NCI-H1105 (cell line): Measurements from ENCODE around the gene ID2.

Source experiments
- DNase-seq: peaks from one replicate; lab custom pipeline; 2025; lab: John Stamatoyannopoulos, UW

Gene ID2

GRCh38 chr2:8681786-8682692 lies at the start of gene ID2:
Gene ID2, plus strand, starts transcription at chr2:8682056. Its CDS starts 110 bp downstream, at chr2:8682166.
- DNase-seq, result peak; percentile 97

GRCh38 chr2:8632755-8633154 lies 49.1 kb upstream of the ID2 start:
- no peak for DNase-seq

- DNase-seq, result no peak
These were observed 48.6 kb upstream of the ID2 start for GRCh38 chr2:8633186-8633734.

GRCh38 chr2:8633735-8634313 lies 48.0 kb upstream of the ID2 start:
- DNase-seq, result no peak

GRCh38 chr2:8634466-8635172 lies 47.2 kb upstream of the ID2 start:
- no peak for DNase-seq

GRCh38 chr2:8636041-8636491 lies 45.8 kb upstream of the ID2 start:
- DNase-seq, result no peak

GRCh38 chr2:8636721-8637636 lies 44.9 kb upstream of the ID2 start:
- DNase-seq, result no peak

- no peak for DNase-seq
These were observed 43.5 kb upstream of the ID2 start for GRCh38 chr2:8638327-8638726.

- no peak for DNase-seq
These were observed 42.7 kb upstream of the ID2 start for GRCh38 chr2:8639122-8639635.

GRCh38 chr2:8640498-8640897 lies 41.4 kb upstream of the ID2 start:
- no peak for DNase-seq

GRCh38 chr2:8641301-8641965 lies 40.4 kb upstream of the ID2 start:
- no peak for DNase-seq

GRCh38 chr2:8642366-8643068 lies 39.3 kb upstream of the ID2 start:
- no peak for DNase-seq

- DNase-seq, result no peak
These were observed 38.4 kb upstream of the ID2 start for GRCh38 chr2:8643250-8643995.

GRCh38 chr2:8643996-8644356 lies 37.9 kb upstream of the ID2 start:
- DNase-seq, result no peak

- no peak for DNase-seq
These were observed 37.2 kb upstream of the ID2 start for GRCh38 chr2:8644605-8645175.

- DNase-seq, result no peak
These were observed 36.6 kb upstream of the ID2 start for GRCh38 chr2:8645176-8645831.

- DNase-seq, result no peak
These were observed 35.0 kb upstream of the ID2 start for GRCh38 chr2:8646731-8647461.

GRCh38 chr2:8647462-8647857 lies 34.4 kb upstream of the ID2 start:
- DNase-seq, result no peak
